ENCODE results near the gene CBX1.

GRCh38 chr17:48106802-48107136 is 5.5 kb upstream of the CBX1 start:
- TF ChIP-seq GABPA (IDR thresholded peaks at IDR 0.05 in 1 of 2, conservative IDR thresholded peaks at IDR 0.05 in 1 of 2): no peak
- no peak for TF ChIP-seq REST (IDR thresholded peaks at IDR 0.05)
- no peak for TF ChIP-seq SP1 (IDR thresholded peaks at IDR 0.05)
- no peak for TF ChIP-seq CTCF (IDR thresholded peaks at IDR 0.05; ENCODE audit: low read depth, low read length, missing input control)
- TF ChIP-seq TAF1 (conservative IDR thresholded peaks at IDR 0.05): no peak
- TF ChIP-seq MAX (IDR thresholded peaks at IDR 0.05): no peak
- no peak for TF ChIP-seq ZBTB33 (IDR thresholded peaks at IDR 0.05)
- no peak for TF ChIP-seq HNF4G (IDR thresholded peaks at IDR 0.05)
- TF ChIP-seq NR2F2 (IDR thresholded peaks at IDR 0.05): no peak
- TF ChIP-seq YY1 (IDR thresholded peaks at IDR 0.05): no peak
- TF ChIP-seq EGR1 (IDR thresholded peaks at IDR 0.05; ENCODE audit: low read depth in 2 of 2): no peak
